PFSK-1 (cell line): ENCODE data around the gene RBM44.

Experiments
- FOXP2 ChIP-seq: optimal IDR thresholded peaks from 2 replicates; pipeline ENCODE3; 2011; ENCODE audit warnings: borderline replicate concordance, control low read depth, inconsistent platforms; ENCODE audit not compliant: insufficient read depth; ENCODE audit errors: extremely low read length, extremely low read depth
- POLR2AphosphoS5 ChIP-seq: IDR thresholded peaks from 2 replicates; pipeline ENCODE4 v1.6.1; 2012; ENCODE audit warnings: low read depth, mild to moderate bottlenecking, control low read depth, low read length, moderate library complexity
- REST ChIP-seq, 2 experiments: IDR thresholded peaks; 2 replicates each; pipeline versions ENCODE4 v1.6.1 to v1.8.0; 2011 to 2012; ENCODE audit warnings: low read depth in 2 of 2, low read length in 2 of 2, control low read depth in 1 of 2, inconsistent platforms in 1 of 2, mild to moderate bottlenecking in 1 of 2, moderate library complexity in 1 of 2; ENCODE audit not compliant: insufficient read depth in 1 of 2
- TAF1 ChIP-seq: IDR thresholded peaks from 2 replicates; pipeline ENCODE4 v1.6.1; 2012; ENCODE audit warnings: low read length, control low read depth, borderline replicate concordance; ENCODE audit not compliant: insufficient read depth

- TF ChIP-seq POLR2AphosphoS5 (no peak), TAF1 (no peak), REST (IDR thresholded peaks at IDR 0.05; ENCODE audit: insufficient read depth in 1 of 2, low read depth in 2 of 2, low read length in 2 of 2) (no peak), FOXP2 (no peak)
Observed at GRCh38 chr2:237763812-237764211, 34.8 kb upstream of the RBM44 start.
